Neural cell (in vitro differentiated cells): ENCODE measurements around the gene UBN1.

Source experiments
- CTCF ChIP-seq: fragments of 450-650 bp; IDR thresholded peaks from 2 replicates; pipeline ENCODE4 v1.5.1; 2014; ENCODE audit warnings: antibody characterized with exemption, mild to moderate bottlenecking, moderate library complexity; ENCODE audit not compliant: poor library complexity, severe bottlenecking
- MXI1 ChIP-seq: fragments of 450-650 bp; conservative IDR thresholded peaks from 2 replicates; pipeline ENCODE4 v1.6.1; 2014; ENCODE audit warnings: antibody characterized with exemption, mild to moderate bottlenecking; ENCODE audit not compliant: poor library complexity, severe bottlenecking
- SMC3 ChIP-seq: fragments of 450-650 bp; conservative IDR thresholded peaks from 2 replicates; pipeline ENCODE4 v1.6.1; 2014; ENCODE audit warnings: antibody characterized with exemption, mild to moderate bottlenecking, moderate library complexity; ENCODE audit not compliant: poor library complexity

- TF ChIP-seq CTCF (no peak), MXI1 (no peak), SMC3 (no peak)
Measured at GRCh38 chr16:4820652-4821051, 26.6 kb upstream of the UBN1 start.
